ENCODE measurements around the gene KIF1B.

Gene KIF1B

GRCh38 chr1:10171105-10171767 lies 39.1 kb upstream of the KIF1B start:
- no peak for DNase-seq (ENCODE audit: low read depth, low spot score)
- TF ChIP-seq CTCF (IDR thresholded peaks at IDR 0.05; ENCODE audit: low read depth, low read length) = no peak
- H3K4me3 ChIP-seq (ENCODE audit: low read depth, low read length) = no peak overlapping the region
- in situ Hi-C loops (cut with HindIII; ENCODE audit: low sequenced_read_pairs) = no loop called here

DNA sequence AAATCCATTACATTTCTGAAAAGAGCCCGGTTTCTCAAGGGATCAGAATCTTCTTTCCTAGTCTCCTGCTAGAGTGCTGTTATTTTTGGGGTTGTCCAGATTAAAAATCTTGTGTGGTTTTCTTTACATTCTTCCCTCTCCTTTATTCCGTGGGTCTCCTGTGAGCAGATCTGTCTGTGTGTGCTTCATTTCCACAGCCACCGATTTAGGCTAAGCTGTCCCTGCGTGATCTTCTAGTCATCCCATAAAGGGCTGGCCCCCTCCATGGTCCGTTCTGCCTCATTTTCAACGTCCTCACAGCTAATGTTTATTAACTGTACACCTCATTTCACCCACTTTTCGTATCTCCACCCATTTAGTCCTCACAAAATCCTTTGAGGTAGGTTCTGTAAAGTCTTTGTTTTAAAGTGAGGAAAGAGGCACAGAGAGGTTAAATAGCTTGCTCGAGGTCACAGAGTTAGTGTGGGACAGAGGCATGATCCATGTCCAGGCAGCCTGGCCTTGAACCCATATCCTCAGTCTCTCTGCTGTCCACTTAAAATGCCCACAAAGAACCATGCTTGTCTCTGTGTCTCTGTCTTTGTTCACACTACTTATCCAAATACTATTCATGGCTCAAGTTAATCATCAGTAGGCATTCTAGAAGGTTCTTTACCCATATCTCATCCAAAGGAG lies 38.2 kb upstream of the KIF1B start:
- in situ Hi-C loops (cut with HindIII; ENCODE audit: low sequenced_read_pairs) = no loop called here
- TF ChIP-seq CTCF (IDR thresholded peaks at IDR 0.05; ENCODE audit: low read depth, low read length) = no peak
- DNase-seq (ENCODE audit: low read depth, low spot score) = no peak
- H3K4me3 ChIP-seq (ENCODE audit: low read depth, low read length) = no peak overlapping the region

DNA sequence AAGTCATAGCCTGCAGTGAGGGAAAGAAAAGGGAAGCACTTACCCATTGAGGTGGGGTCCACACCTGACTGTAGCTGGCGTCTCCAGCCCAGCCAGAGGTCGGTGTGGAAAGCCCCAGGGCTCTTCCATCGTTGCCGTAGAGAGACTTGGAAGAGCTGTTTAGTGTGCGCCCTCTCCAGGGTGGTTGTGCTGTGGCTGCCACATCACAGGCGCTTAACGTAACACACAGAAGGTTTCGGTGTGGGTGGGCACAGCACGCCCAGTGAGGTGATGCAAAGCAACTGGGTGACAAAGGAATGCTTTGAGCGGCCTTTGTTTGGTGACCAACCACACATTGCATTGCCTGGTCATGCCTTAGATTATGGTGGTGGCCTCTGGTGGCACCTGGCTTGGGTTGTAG lies 36.8 kb upstream of the KIF1B start:
- in situ Hi-C loops (cut with HindIII; ENCODE audit: low sequenced_read_pairs) = no loop called here
- no peak overlapping the region for H3K4me3 ChIP-seq (ENCODE audit: low read depth, low read length)
- DNase-seq (ENCODE audit: low read depth, low spot score) = no peak
- TF ChIP-seq CTCF (IDR thresholded peaks at IDR 0.05; ENCODE audit: low read depth, low read length) = no peak

- in situ Hi-C loops (cut with HindIII; ENCODE audit: low sequenced_read_pairs) = no loop called here
- DNase-seq (ENCODE audit: low read depth, low spot score) = no peak
- TF ChIP-seq CTCF (IDR thresholded peaks at IDR 0.05; ENCODE audit: low read depth, low read length) = no peak
- no peak overlapping the region for H3K4me3 ChIP-seq (ENCODE audit: low read depth, low read length)
These were observed 32.5 kb upstream of the KIF1B start for GRCh38 chr1:10177876-10178275.

DNA sequence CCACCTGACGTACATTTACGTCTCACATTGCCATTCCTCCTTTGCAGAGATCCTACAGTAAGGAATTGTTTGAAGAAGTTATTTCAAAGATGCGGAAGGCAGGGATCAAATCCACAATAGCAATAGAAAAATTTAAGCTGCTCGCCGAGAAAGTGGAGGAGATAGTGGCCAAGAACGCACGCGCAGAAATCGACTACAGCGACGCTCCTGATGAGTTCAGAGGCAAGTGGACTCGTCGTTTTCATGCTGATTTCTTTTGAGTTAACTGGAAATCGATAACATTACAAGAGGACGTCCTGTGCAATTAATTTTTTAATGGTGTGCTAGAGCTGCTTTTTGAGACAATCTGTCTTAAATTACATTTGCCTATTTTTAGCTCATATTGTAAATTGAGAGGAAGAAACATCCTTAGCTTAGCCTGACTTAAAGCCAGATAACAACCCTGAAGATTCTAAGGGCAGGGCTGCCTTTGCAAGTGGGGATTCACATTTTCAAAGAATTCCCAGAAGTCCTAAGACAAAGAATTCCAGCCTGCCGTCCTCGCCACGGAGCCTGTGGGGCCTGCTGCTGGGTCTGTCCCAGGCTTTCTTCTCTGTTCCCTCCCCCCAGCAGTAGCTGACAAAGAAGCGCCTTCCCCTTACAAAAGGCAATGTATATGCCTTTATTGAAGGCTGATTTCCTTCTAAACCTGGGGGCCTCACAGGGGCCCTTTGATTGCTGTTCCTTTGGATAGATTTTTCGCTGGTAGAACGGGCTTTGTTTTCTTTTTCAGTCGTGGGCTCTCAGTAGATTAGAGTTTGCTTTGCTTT lies 31.6 kb upstream of the KIF1B start:
- no peak for DNase-seq (ENCODE audit: low read depth, low spot score)
- no peak for TF ChIP-seq CTCF (IDR thresholded peaks at IDR 0.05; ENCODE audit: low read depth, low read length)
- in situ Hi-C loops (cut with HindIII; ENCODE audit: low sequenced_read_pairs) = no loop called here
- H3K4me3 ChIP-seq (ENCODE audit: low read depth, low read length) = no peak overlapping the region

GRCh38 chr1:10179406-10180091 lies 30.8 kb upstream of the KIF1B start:
- TF ChIP-seq CTCF (IDR thresholded peaks at IDR 0.05; ENCODE audit: low read depth, low read length) = no peak
- in situ Hi-C loops (cut with HindIII; ENCODE audit: low sequenced_read_pairs) = no loop called here
- no peak for DNase-seq (ENCODE audit: low read depth, low spot score)
- H3K4me3 ChIP-seq (ENCODE audit: low read depth, low read length) = no peak overlapping the region

Measured in astrocyte of the spinal cord (primary cell).